HG03139 (cell line): ENCODE measurements around the gene MESP1.

ENCODE experiments used
- ATAC-seq: cut with Tn5 transposase; IDR thresholded peaks from one replicate; pipeline ENCODE4 v1.9.1; 2021; ENCODE audit not compliant: unreplicated experiment

Gene MESP1

GRCh38 chr15:89732451-89733172, 18.4 kb downstream of the MESP1 start:
- ATAC-seq, result no peak

- no peak for ATAC-seq
Measured at GRCh38 chr15:89731275-89731674, 19.8 kb downstream of the MESP1 start.

- ATAC-seq, result no peak
Measured at GRCh38 chr15:89728254-89728653, 22.8 kb downstream of the MESP1 start.

- ATAC-seq, result no peak
Measured at GRCh38 chr15:89725064-89725463, 26.0 kb downstream of the MESP1 start.

GRCh38 chr15:89724621-89725020, 26.4 kb downstream of the MESP1 start:
- ATAC-seq, result no peak

- ATAC-seq, result no peak
Measured at GRCh38 chr15:89723031-89723430, 28.0 kb downstream of the MESP1 start.

GRCh38 chr15:89714775-89715174, 36.3 kb downstream of the MESP1 start:
- no peak for ATAC-seq

GRCh38 chr15:89707577-89707976, 43.5 kb downstream of the MESP1 start:
- no peak for ATAC-seq

- no peak for ATAC-seq
Measured at GRCh38 chr15:89704411-89704810, 46.6 kb downstream of the MESP1 start.
